ENCODE results near the gene KCNJ6. TPM values are rescaled to one million over a fixed set of nuclear protein-coding genes. Genes with fewer than 3 reads are reported as not detected.

The KCNJ6 gene
- total and polyA plus RNA-seq, 9 of the 15 experiments (the other 6 are each of a cell fraction or from before 2014, with no cell fraction given) = 0.06 to 0.21 (median 0.13) TPM; not detected in 1

DNA sequence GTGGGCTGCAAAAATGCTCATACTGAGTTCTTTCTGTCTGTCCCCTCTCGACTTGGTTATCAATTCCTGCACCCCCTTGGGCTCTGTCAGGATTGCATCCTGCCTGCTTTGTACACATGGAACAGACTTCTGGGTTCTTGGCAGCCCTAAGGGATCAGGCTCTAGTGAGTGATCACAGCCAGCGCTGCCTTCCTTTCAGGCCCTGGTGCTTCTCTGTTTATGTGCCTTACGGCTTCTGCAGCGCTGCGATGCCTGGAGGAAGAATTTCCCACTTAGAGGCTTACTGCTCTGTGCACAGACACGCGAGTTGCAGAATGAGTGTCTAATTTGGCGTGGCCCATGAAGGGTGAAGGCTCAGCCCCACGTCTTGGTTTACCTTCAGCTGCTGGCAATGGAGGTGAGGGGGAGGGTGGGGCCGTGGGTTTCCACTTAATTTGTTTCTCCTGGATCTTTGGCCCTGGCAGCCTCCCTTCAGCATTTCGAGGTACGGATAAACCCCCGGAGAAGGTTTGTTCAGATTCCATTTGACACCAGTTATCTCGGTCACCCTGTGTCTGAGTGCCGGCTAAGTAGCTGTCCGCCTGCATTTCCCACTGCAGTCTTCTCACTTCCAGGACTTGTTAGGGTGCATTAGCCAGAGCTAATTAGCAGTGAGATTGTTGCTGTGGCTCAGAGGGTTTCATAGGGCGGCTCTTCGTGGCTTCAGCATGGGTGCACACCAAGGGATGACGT lies 322.4 kb downstream of the KCNJ6 start (continued):
- TF ChIP-seq, protein P1, sequence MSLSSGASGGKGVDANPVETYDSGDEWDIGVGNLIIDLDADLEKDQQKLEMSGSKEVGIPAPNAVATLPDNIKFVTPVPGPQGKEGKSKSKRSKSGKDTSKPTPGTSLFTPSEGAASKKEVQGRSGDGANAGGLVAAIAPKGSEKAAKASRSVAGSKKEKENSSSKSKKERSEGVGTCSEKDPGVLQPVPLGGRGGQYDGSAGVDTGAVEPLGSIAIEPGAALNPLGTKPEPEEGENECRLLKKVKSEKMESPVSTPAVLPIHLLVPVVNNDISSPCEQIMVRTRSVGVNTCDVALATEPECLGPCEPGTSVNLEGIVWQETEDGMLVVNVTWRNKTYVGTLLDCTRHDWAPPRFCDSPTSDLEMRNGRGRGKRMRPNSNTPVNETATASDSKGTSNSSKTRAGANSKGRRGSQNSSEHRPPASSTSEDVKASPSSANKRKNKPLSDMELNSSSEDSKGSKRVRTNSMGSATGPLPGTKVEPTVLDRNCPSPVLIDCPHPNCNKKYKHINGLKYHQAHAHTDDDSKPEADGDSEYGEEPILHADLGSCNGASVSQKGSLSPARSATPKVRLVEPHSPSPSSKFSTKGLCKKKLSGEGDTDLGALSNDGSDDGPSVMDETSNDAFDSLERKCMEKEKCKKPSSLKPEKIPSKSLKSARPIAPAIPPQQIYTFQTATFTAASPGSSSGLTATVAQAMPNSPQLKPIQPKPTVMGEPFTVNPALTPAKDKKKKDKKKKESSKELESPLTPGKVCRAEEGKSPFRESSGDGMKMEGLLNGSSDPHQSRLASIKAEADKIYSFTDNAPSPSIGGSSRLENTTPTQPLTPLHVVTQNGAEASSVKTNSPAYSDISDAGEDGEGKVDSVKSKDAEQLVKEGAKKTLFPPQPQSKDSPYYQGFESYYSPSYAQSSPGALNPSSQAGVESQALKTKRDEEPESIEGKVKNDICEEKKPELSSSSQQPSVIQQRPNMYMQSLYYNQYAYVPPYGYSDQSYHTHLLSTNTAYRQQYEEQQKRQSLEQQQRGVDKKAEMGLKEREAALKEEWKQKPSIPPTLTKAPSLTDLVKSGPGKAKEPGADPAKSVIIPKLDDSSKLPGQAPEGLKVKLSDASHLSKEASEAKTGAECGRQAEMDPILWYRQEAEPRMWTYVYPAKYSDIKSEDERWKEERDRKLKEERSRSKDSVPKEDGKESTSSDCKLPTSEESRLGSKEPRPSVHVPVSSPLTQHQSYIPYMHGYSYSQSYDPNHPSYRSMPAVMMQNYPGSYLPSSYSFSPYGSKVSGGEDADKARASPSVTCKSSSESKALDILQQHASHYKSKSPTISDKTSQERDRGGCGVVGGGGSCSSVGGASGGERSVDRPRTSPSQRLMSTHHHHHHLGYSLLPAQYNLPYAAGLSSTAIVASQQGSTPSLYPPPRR (CRISPR knock-in tag; IDR thresholded peaks at IDR 0.05; ENCODE audit: borderline replicate concordance) = no peak
- TF ChIP-seq ZNF184 (CRISPR knock-in tag; IDR thresholded peaks at IDR 0.05) = no peak
- TF ChIP-seq CBFA2T2 (conservative IDR thresholded peaks at IDR 0.05) = no peak
- TF ChIP-seq PHB (CRISPR knock-in tag; IDR thresholded peaks at IDR 0.05) = no peak
- TF ChIP-seq NONO (IDR thresholded peaks at IDR 0.05; ENCODE audit: low read depth in 2 of 2, low read length in 1 of 2) = no peak
- no peak for TF ChIP-seq ADNP (tag; IDR thresholded peaks at IDR 0.05)
- no peak for TF ChIP-seq ZNF583 (CRISPR knock-in tag; IDR thresholded peaks at IDR 0.05)
- TF ChIP-seq, protein P2, sequence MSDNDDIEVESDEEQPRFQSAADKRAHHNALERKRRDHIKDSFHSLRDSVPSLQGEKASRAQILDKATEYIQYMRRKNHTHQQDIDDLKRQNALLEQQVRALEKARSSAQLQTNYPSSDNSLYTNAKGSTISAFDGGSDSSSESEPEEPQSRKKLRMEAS (CRISPR knock-in tag; IDR thresholded peaks at IDR 0.05) = no peak
- TF ChIP-seq, protein P3, sequence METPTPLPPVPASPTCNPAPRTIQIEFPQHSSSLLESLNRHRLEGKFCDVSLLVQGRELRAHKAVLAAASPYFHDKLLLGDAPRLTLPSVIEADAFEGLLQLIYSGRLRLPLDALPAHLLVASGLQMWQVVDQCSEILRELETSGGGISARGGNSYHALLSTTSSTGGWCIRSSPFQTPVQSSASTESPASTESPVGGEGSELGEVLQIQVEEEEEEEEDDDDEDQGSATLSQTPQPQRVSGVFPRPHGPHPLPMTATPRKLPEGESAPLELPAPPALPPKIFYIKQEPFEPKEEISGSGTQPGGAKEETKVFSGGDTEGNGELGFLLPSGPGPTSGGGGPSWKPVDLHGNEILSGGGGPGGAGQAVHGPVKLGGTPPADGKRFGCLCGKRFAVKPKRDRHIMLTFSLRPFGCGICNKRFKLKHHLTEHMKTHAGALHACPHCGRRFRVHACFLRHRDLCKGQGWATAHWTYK (CRISPR knock-in tag; IDR thresholded peaks at IDR 0.05) = no peak
- no peak for TF ChIP-seq MYC (IDR thresholded peaks at IDR 0.05; ENCODE audit: low read depth, low read length)
- TF ChIP-seq MYC (CRISPR knock-in tag; IDR thresholded peaks at IDR 0.05; ENCODE audit: borderline replicate concordance, low read depth) = no peak
- TF ChIP-seq ZNF41 (CRISPR knock-in tag; conservative IDR thresholded peaks at IDR 0.05) = no peak
- TF ChIP-seq ZNF707 (CRISPR knock-in tag; conservative IDR thresholded peaks at IDR 0.05) = no peak
- TF ChIP-seq CEBPB (tag; IDR thresholded peaks at IDR 0.05) = no peak
- TF ChIP-seq ZKSCAN8 (CRISPR knock-in tag; IDR thresholded peaks at IDR 0.05) = no peak
- no peak for TF ChIP-seq ZNF175 (CRISPR knock-in tag; IDR thresholded peaks at IDR 0.05; ENCODE audit: low read depth)

Data from K562 (cell line).